HT-29 (cell line): ENCODE measurements around the gene XPO1. TPM values are rescaled to one million over a fixed set of nuclear protein-coding genes. Genes with fewer than 3 reads are reported as not detected.
A peak's percentile ranks its signal among the peaks of the same experiment; 100 is the strongest.
"Not testable (repeated sequence)": the region's sequence is repeated elsewhere in the genome, so short reads cannot be mapped to it uniquely, and the experiment has no call there.

ENCODE experiments used
- DNase-seq: peaks from one replicate; pipeline ENCODE4 v3.0.0-alpha.2; 2015; ENCODE audit warnings: low spot score
- total RNA-seq: library from RNA; depleted of rRNA; stranded (reverse); fragments of >200 nt; shearing (Covaris generic); gene quantifications from 2 replicates; pipeline ENCODE4 v1.2.3, GENCODE V29; 2014

The XPO1 gene
- total RNA-seq, 1 experiment from 2014 or later = 85.6 TPM

DNA sequence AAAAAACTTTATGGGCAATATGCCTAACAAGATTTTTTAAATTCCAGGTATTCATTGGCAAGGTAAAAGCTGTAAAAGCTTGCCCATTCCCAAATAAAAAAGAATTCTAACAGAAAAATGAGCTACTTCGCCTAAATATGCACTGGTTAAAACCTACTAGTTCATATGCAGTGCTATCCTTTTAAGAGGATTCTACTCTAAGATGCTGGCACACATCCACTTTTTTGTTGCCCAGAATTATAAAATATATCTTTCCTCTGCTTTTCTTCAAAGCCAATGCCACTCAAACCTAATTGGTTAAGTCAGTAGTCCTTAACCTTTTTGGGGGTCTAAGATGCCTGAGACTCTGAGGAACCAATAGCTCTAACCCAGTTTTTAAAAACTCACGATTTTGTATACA is 3.2 kb downstream of the XPO1 start:
- no peak for DNase-seq

DNA sequence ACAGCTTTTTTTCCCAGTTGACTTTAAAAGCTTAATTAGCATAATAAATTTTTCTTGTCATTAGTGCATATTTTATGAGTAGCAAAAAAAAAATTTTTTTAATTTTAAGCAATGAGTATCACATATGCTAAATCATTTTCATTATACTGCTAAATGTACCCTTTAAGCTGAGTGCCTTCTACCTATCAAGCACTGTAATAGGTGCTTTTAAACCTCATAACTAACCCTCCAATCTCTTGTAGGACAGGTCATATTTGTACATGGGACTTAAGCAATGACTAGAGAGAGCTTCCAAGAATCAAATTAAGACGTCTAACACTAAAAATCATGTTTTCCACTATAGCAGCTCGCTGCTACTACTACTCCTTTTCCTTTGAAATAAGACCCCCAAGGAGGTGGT is 7.4 kb downstream of the XPO1 start:
- DNase-seq = no peak

GRCh38 chr2:61529944-61530735 is 8.0 kb downstream of the XPO1 start:
- peak; percentile 8 for DNase-seq

DNA sequence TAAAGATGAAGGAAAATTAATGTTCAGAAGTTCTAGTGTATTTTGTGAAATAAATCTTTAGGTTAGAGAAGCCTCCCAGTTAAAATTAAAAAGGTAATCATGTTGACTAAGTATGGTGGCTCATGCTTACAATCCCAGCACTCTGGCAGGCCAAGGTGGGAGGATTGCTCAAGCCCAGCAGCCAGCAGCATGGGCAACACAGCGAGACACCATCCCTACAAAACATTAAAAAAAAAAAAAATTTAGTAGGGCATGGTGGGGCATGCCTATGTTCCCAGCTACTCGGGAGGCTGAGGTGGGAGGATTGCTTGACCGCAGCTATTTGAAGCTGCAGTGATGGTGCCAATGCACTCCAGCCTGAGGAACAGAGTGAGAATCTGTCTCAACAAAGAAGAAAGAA is 17.9 kb downstream of the XPO1 start:
- DNase-seq = no peak

DNA sequence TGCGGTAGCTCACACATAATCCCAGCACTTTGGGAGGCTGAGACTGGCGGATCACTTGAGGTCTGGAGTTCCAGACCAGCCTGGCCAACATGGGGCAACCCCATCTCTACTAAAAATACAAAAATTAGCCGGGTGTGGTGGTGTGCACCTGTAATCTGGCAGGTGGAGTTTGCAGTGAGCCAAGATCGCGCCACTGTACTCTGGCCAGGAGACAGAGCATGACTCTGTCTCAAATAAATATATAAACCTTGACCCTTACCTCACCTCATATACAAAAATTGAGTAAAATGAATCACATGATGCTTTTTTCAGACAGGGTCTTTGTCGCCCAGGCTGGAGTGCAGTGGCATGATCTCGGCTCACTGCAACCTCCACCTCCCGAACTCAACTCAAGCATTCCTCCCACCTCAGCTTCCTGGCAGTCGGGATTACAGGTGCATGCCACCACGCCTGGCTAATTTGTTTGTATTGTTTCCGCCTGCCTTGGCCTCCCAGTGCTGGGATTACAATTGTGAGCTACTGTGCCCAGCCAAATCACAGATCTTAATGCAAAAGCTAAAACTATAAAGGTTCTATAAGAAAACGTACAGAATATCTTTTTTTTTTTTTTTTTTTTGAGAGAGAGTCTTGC is 25.3 kb downstream of the XPO1 start:
- no peak for DNase-seq

GRCh38 chr2:61510674-61511671 is 27.2 kb downstream of the XPO1 start:
- DNase-seq = no peak

DNA sequence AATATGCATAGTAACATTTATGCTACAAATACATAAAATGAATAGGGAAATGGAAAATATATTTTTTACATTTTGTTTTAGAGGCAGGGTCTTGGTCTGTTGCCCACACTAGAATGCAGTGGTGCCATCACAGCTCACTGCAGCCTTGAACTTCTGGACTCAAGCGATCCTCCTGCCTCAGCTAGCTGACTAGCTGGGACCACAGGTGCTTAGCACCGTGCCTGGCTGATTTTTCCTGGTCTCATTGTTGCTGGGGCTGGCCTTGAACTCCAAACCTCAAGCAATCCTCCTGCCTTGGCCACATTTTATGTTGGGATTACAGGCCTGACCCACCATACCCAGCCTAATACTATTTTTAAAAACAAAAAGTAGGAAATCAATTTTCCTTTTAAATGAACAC is 33.2 kb downstream of the XPO1 start:
- no peak for DNase-seq

- no peak for DNase-seq
Observed at GRCh38 chr2:61499060-61499459, 39.1 kb downstream of the XPO1 start.

- no peak for DNase-seq
Observed at GRCh38 chr2:61493523-61493942, 44.6 kb downstream of the XPO1 start.

- DNase-seq = no peak
Observed at GRCh38 chr2:61492476-61492875, 45.7 kb downstream of the XPO1 start.

GRCh38 chr2:61485281-61485680 is 52.9 kb downstream of the XPO1 start:
- no peak for DNase-seq

- DNase-seq = no peak
Observed at GRCh38 chr2:61478086-61478485, 60.1 kb downstream of the XPO1 start.

DNA sequence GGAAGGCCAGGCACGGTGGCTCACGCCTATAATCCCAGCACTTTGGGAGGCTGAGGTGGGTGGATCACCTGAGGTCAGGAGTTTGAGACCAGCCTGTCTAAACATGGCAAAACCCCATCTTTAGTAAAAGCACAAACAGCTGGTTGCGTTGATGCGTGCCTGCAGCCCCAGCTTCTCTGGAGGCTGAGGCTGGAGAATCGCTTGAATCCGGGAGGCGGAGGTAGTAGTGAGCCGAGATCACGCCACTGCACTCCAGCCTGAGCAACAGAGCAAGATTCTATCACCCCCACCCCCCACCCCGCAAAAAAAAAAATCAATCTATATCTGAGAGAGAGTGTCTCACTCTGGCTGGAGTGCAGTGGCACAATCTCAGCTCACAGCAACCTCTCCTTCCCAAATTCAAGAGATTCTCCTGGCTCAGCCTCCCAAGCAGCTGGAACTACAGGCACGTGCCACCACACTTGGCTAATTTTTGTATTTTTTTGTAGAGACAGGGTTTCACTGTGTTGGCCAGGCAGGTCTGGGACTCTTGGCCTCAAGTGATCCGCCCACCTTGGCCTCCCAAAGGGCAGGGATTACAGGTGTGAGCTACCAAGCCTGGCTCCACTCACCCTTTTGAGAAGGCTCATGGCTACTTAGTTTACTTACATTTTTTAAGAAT is 61.1 kb downstream of the XPO1 start:
- DNase-seq = not testable (repeated sequence)

DNA sequence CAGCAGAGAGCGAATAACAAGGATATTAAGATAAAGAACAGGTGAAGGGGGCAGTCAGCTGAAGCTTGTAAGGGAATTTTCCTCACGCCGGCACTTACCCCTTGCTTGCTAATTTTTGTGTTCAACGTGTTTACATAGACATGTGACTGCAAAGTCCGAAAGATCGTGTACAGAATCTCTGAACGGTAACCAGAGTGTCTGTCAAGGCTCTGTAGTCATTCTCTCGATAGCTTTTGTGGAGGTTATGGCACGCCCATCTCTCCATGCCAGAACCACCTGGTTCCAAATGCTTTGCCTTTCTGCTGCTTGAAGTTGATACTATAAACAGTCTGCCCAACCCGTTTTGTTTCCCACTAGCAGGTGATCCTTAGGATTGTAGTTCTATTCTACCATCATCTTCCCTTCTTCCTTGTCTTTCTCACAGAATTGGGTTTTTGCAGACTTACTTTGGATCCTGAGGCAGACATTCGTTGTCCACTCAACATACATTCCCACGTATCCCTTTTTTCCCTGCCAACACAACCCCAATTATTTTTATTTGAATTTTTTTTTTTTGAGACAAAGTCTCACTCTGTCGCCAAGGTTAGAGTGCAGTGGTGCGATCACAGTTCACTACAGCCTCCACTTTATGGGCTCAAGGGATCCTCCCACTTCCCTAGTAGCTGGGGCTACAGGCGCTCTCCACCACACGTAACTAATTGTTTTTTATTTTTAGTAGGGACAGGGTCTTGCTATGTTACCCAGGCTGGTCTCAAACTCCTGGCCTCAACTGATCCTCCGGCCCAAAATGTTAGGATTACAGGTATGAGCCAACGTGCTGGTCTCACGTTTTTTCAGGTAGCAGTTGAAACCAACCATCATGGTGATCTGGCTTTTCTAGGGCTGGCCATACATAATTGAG is 66.0 kb downstream of the XPO1 start:
- peak; percentile 56 for DNase-seq

DNA sequence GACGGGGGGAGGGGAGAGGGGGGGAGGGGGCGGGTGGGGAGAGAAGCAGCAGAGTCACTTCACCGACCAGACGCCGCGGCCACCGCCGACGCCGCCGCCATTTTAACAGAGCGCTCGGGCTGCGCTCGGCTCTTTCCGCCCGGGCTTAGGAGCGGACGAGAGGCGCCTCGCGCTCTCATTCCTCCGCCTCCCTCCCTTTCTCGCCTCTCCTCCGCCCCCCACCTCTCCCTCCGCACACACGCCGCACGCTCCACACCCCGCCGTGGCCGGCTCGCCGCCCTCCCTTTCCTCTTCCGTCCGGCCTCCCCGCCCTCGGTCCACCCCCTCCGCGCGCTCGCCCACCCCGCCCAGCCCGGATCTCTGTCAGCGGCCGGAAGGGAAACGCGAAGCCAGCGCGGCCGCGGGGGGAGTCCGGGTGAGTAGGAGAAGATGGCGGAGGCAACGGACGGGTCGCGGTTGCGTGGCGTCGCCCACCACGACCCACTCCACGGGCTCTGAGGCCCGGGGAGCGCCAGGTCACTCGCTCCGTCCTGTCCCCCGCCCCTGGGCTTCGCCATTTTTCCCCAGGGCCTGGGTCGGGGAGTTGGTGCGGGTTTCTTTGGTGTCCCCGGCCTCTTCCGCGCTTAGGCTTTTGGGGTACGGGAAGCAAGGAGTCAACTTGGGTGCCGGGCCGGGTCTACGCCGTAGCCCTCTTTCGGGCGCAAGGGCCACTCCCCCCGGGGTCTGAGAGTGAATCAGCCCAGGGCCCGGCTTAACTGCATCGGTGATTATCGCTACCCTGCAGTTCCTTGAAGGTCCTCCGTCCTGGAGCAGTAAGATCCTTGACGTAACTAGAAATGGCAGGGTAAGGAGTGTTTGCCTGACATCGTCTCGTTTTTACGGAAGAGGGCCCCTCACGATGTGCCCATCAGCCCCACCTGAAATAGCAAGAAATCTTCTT is 66.9 kb downstream of the XPO1 start, which contains the start of gene USP34:
TSS of gene USP34 (minus strand) at position 123 of the 940 bp plus-strand sequence. CDS start 395 bp downstream, outside the sequence.
- peak; percentile 94 for DNase-seq

DNA sequence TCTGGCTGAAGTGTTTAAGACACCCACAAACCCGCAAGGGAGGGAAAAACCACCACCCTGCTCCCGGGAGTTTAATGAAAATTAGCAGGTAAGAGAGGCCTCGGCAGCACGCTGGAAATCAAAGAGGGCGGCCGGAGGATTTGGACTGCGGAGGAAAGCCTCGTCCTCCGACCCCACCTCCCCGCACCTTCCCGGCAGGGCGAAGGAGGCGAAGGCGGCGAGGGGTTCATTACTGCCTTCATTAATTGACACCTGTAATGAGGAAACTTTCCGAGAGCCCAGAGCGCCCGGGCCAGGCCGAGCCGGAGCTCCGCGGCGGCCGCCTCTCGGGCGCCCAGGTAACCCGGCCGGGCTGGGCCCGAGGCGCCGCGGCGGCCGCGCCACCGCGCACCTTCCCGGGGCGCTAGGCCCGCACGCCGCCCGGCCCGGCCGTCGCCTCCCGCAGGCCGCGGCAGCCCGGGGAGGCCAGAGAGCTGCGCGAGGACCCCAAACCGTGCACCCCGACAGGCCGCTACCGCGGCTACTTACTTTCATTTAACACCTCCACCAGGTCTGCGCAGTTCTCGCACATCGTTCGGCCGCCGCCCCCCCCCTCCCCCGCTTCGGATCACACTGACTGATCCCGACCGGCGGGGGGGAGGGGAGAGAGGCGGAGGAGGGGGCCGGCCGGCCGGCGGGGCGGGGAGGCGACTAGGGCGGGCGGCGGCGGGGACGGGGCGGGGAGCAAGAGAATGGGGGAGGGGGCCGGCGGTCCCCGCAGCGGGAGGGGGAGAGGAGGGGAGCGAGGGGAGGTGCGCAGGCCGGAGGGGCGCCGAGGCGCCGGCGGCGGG is 67.8 kb downstream of the XPO1 start:
- peak; percentile 83 for DNase-seq

DNA sequence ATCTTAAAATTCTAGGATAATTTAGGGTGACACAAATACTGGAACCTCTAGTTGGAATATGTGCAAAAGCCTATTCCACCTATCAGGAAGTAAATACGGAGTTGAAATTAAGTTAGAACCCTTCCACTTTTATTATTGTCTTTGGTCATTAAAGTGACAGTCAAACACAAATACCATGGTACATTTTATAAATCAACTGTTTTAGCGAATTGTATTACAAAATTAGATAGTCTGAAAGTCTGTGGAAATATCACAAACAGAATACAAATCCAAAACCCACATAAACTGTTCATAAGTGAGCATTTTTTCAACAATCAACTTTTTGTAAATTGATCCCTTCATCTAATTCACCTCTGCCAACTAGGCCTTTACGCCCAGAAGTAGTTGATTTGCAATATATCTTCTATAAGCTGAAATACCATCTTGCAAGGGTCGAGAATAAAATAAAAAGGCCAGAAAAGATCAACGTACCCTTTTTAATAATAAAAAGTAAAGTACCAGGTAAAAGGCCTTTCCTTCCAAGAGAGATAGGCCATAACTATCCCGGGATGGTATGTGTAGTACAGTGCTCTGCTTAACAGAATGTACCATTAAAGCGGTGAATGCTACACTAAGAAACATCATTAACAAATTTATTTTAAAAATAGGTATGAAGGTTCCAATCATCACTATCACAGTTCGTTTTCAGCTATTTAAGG is 68.6 kb downstream of the XPO1 start:
- peak; percentile 34 for DNase-seq

DNA sequence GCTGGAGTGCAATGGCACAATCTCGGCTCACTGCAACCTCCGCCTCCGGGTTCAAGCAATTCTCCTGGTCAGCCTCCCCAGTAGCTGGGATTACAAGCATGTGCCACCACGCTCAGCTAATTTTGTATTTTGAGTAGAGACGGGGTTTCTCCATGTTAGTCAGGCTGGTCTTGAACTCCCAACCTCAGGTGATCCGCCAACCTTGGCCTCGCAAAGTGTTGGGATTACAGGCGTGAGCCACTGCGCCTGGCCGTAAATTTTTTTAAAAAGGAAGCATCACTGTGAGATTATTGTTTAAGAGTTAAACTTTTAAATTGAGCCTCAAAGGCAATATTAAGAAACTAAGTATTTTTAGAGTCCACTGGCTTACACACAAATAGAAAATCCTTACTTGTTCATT is 69.9 kb downstream of the XPO1 start:
- not testable (repeated sequence) for DNase-seq
